HepG2 (cell line): ENCODE measurements around the gene LRRC3C. TPM values are rescaled to one million over a fixed set of nuclear protein-coding genes. Genes with fewer than 3 reads are reported as not detected.

ENCODE experiments used
- ATRX ChIP-seq: sonication (generic); formaldehyde crosslinking; IDR thresholded peaks from 2 replicates; pipeline ENCODE4 v1.4.0; 2020; ENCODE audit warnings: missing genetic modification reagents, borderline replicate concordance
- KDM1A ChIP-seq: IDR thresholded peaks from 2 replicates; pipeline ENCODE4 v1.6.1; 2016; ENCODE audit warnings: missing compliant biosample characterization
- KDM2A ChIP-seq: sonication (generic); formaldehyde crosslinking; IDR thresholded peaks from 2 replicates; pipeline ENCODE4 v1.4.0; 2020; ENCODE audit warnings: low read depth, missing genetic modification reagents, borderline replicate concordance
- MAFF ChIP-seq: IDR thresholded peaks from 2 replicates; pipeline ENCODE4 v1.6.1; 2011; ENCODE audit warnings: low read depth, low read length, improper control_type of control experiment
- MAZ ChIP-seq, 2 experiments: sonication (generic) in 1 of 2; formaldehyde crosslinking in 1 of 2; IDR thresholded peaks; 2 replicates each; pipeline versions ENCODE4 v1.5.0 to v1.6.1; 2012 to 2020; ENCODE audit warnings: low read depth in 2 of 2, mild to moderate bottlenecking in 2 of 2, borderline replicate concordance in 1 of 2, improper control_type of control experiment in 1 of 2, low read length in 1 of 2, missing genetic modification reagents in 1 of 2, moderate library complexity in 1 of 2
- NRL ChIP-seq: sonication (generic); formaldehyde crosslinking; IDR thresholded peaks from 2 replicates; pipeline ENCODE4 v1.5.0; 2020; ENCODE audit warnings: missing genetic modification reagents, mild to moderate bottlenecking, moderate library complexity, borderline replicate concordance
- PHF8 ChIP-seq: sonication (generic); formaldehyde crosslinking; IDR thresholded peaks from 2 replicates; pipeline ENCODE4 v1.5.0; 2020; ENCODE audit warnings: missing genetic modification reagents
- POLR2A ChIP-seq, 2 experiments: IDR thresholded peaks; 2 replicates each; pipeline ENCODE4 v1.6.1; 2011; ENCODE audit warnings: low read depth in 2 of 2, low read length in 2 of 2, mild to moderate bottlenecking in 1 of 2, moderate library complexity in 1 of 2; ENCODE audit not compliant: insufficient read depth in 1 of 2
- RBM22 ChIP-seq: fragments of 200-400 bp; formaldehyde crosslinking; optimal IDR thresholded peaks from 2 replicates; pipeline ENCODE3; 2017; ENCODE audit warnings: mild to moderate bottlenecking, low read length, moderate library complexity
- REST ChIP-seq, 2 experiments: IDR thresholded peaks; 2 replicates each; pipeline ENCODE4 v1.6.1; 2011 to 2012; ENCODE audit warnings: low read length in 2 of 2, borderline replicate concordance in 1 of 2, low read depth in 1 of 2, mild to moderate bottlenecking in 1 of 2, moderate library complexity in 1 of 2
- RFXAP ChIP-seq: sonication (generic); formaldehyde crosslinking; IDR thresholded peaks from 2 replicates; pipeline ENCODE4 v1.4.0; 2020; ENCODE audit warnings: missing genetic modification reagents, borderline replicate concordance
- TCF7 ChIP-seq: sonication (generic); IDR thresholded peaks from 2 replicates; pipeline ENCODE4 v1.6.1; 2016; ENCODE audit warnings: antibody characterized with exemption, low read depth
- TEAD3 ChIP-seq: optimal IDR thresholded peaks from 2 replicates; pipeline ENCODE3; 2016; ENCODE audit warnings: borderline replicate concordance
- TFE3 ChIP-seq: IDR thresholded peaks from 2 replicates; pipeline ENCODE4 v1.6.1; 2016
- ZGPAT ChIP-seq: IDR thresholded peaks from 2 replicates; pipeline ENCODE4 v1.6.1; 2016; ENCODE audit warnings: mild to moderate bottlenecking
- ZNF263 ChIP-seq: sonication (generic); formaldehyde crosslinking; IDR thresholded peaks from 2 replicates; pipeline ENCODE4 v1.4.0; 2020; ENCODE audit warnings: missing genetic modification reagents
- ZNF337 ChIP-seq: sonication (generic); formaldehyde crosslinking; IDR thresholded peaks from 2 replicates; pipeline ENCODE4 v1.5.1; 2020; ENCODE audit warnings: missing genetic modification reagents, low read depth, mild to moderate bottlenecking, borderline replicate concordance
- ZNF350 ChIP-seq: sonication (generic); formaldehyde crosslinking; IDR thresholded peaks from 2 replicates; pipeline ENCODE4 v1.4.0; 2020; ENCODE audit warnings: mild to moderate bottlenecking, low read depth, missing genetic modification reagents, borderline replicate concordance
- ZNF382 ChIP-seq: sonication (generic); formaldehyde crosslinking; IDR thresholded peaks from 2 replicates; pipeline ENCODE4 v1.5.0; 2020; ENCODE audit warnings: missing genetic modification reagents, mild to moderate bottlenecking, borderline replicate concordance
- ZNF414 ChIP-seq: sonication (generic); formaldehyde crosslinking; IDR thresholded peaks from 2 replicates; pipeline ENCODE4 v1.5.0; 2020; ENCODE audit warnings: missing genetic modification reagents
- polyA plus RNA-seq, 8 experiments: library from polyadenylated mRNA; depleted of rRNA in 3 of 8; stranded (reverse) in 7 of 8; unstranded in 1 of 8; fragments of >200 nt; fragmentation: Illumina TruSeq in 4 of 8; extraction: Trizol in 4 of 8; gene quantifications; 2 replicates each; pipeline versions ENCODE4 v1.2.1 to v1.2.3, GENCODE V29; 2011 to 2016; ENCODE audit warnings: low read depth in 4 of 8, missing spikeins in 1 of 8, mixed read lengths in 1 of 8; ENCODE audit not compliant: insufficient read depth in 1 of 8
- total RNA-seq, 5 experiments: library from RNA; depleted of rRNA; stranded (reverse); fragments of >200 nt; fragmentation: Illumina TruSeq; extraction: Trizol; gene quantifications; 2 replicates each; pipeline ENCODE4 v1.2.3, GENCODE V29; 2016; ENCODE audit warnings: low read depth in 1 of 5

The LRRC3C gene
- total and polyA plus RNA-seq, 2 of the 13 experiments (the other 11 are each of a cell fraction or from before 2014, with no cell fraction given), result 0.17 TPM; not detected in 1

- TF ChIP-seq TCF7 (no peak), MAFF (peak; percentile 16; the same call in 1 of the 2 replicates), ZGPAT (CRISPR knock-in tag) (peak; percentile 30; the same call in 1 of the 2 replicates), KDM2A (CRISPR knock-in tag) (0 out of 2 replicates have a peak, but pooled peaks have one; percentile 17), MAZ (IDR thresholded peaks at IDR 0.05; ENCODE audit: borderline replicate concordance, low read depth, low read length) (no peak), MAZ (CRISPR knock-in tag; IDR thresholded peaks at IDR 0.05; ENCODE audit: low read depth) (0 out of 2 replicates have a peak, but pooled peaks have one; percentile 22), NRL (CRISPR knock-in tag) (peak; percentile 82), RBM22 (peak; percentile 89), TFE3 (CRISPR knock-in tag) (no peak), ZNF263 (CRISPR knock-in tag) (no peak), ZNF414 (CRISPR knock-in tag) (peak; percentile 76; the same call in 1 of the 2 replicates), ZNF350 (peak; percentile 21; the same call in 1 of the 2 replicates), ATRX (no peak), KDM1A (CRISPR knock-in tag) (no peak), ZNF382 (no peak), ZNF337 (no peak), TEAD3 (CRISPR knock-in tag) (peak; percentile 15), POLR2A (IDR thresholded peaks at IDR 0.05; ENCODE audit: insufficient read depth in 1 of 2, low read depth in 2 of 2, low read length in 2 of 2) (peak; percentile 15 to 18; a peak in 2 of 4 replicates), RFXAP (no peak), PHF8 (CRISPR knock-in tag) (no peak), REST (IDR thresholded peaks at IDR 0.05; ENCODE audit: borderline replicate concordance in 1 of 2, low read depth in 1 of 2, low read length in 2 of 2) (no peak)
Measured at GRCh38 chr17:39920218-39921210, 7.0 kb upstream of the LRRC3C start (continued).
